HepG2 (cell line): ENCODE data around the gene CA11.

Source experiments
- EP300 ChIP-seq, 3 experiments: sonication (generic) in 1 of 3; formaldehyde crosslinking in 1 of 3; IDR thresholded peaks; 2 replicates each; pipeline versions ENCODE4 v1.5.1 to v1.6.1; 2011 to 2020; ENCODE audit warnings: low read depth in 2 of 3, low read length in 2 of 3, borderline replicate concordance in 1 of 3, improper control_type of control experiment in 1 of 3, mild to moderate bottlenecking in 1 of 3, missing genetic modification reagents in 1 of 3, moderate library complexity in 1 of 3
- ZBTB40 ChIP-seq, 2 experiments: fragments of 450-650 bp in 1 of 2; sonication (generic) in 1 of 2; formaldehyde crosslinking in 1 of 2; IDR thresholded peaks; 2 replicates each; pipeline versions ENCODE4 v1.6.1 to v1.8.0; 2016 to 2022; ENCODE audit warnings: antibody characterized with exemption in 1 of 2, mild to moderate bottlenecking in 1 of 2, missing genetic modification reagents in 1 of 2

- TF ChIP-seq EP300 (IDR thresholded peaks at IDR 0.05; ENCODE audit: low read depth in 2 of 2, low read length in 2 of 2) (no peak), EP300 (CRISPR knock-in tag; IDR thresholded peaks at IDR 0.05; ENCODE audit: borderline replicate concordance) (no peak), ZBTB40 (IDR thresholded peaks at IDR 0.05) (no peak), ZBTB40 (CRISPR knock-in tag; IDR thresholded peaks at IDR 0.05) (no peak)
These were observed 32.2 kb upstream of the CA11 start for GRCh38 chr19:48678201-48678600.
